ENCODE measurements around the gene FILIP1.

The FILIP1 gene

GRCh38 chr6:75268988-75269354, 224.6 kb downstream of the FILIP1 start:
- TF ChIP-seq EZH2 (IDR thresholded peaks at IDR 0.05; ENCODE audit: borderline replicate concordance, low read depth, low read length, severe bottlenecking) (no peak), CTCF (IDR thresholded peaks at IDR 0.05; ENCODE audit: borderline replicate concordance, extremely low read depth, low read length, poor library complexity, severe bottlenecking) (no peak)
- no peak overlapping the region for H3K9ac ChIP-seq (ENCODE audit: low read depth, low read length)
- H3K27me3 ChIP-seq (ENCODE audit: insufficient read depth, low read length, poor library complexity) = no peaks in the 10 kb centered on the region
- no peak overlapping the region for H3K4me3 ChIP-seq (ENCODE audit: low read depth in 1 of 2, low read length in 2 of 2)
- ATAC-seq (ENCODE audit: insufficient read depth, low read depth) = no peak
- H3K36me3 ChIP-seq (ENCODE audit: insufficient read depth, low read length) = peaks cover 34% of the 10 kb centered on the region
- no peak overlapping the region for H3K27ac ChIP-seq (ENCODE audit: low read length)
- H2AFZ ChIP-seq (ENCODE audit: low read depth, low read length) = no peak overlapping the region
- peaks cover 6% of the 10 kb centered on the region for H3K9me3 ChIP-seq (ENCODE audit: insufficient read depth, low read length, severe bottlenecking)
- peaks cover 86% of the 10 kb centered on the region for H3K79me2 ChIP-seq (ENCODE audit: insufficient read depth, low read length)
- no peak for DNase-seq
- peaks cover 13% of the 10 kb centered on the region for H3K4me1 ChIP-seq (ENCODE audit: insufficient read depth, low read length)
- no peak overlapping the region for H3K4me2 ChIP-seq (ENCODE audit: insufficient read depth, low read length)
- peaks cover 25% of the 10 kb centered on the region; the same call in 1 of the 2 replicates for H4K20me1 ChIP-seq (ENCODE audit: insufficient read depth, low read length)

GRCh38 chr6:75268121-75268987, 225.2 kb downstream of the FILIP1 start:
- H3K27me3 ChIP-seq (ENCODE audit: insufficient read depth, low read length, poor library complexity) = no peaks in the 10 kb centered on the region
- TF ChIP-seq CTCF (IDR thresholded peaks at IDR 0.05; ENCODE audit: borderline replicate concordance, extremely low read depth, low read length, poor library complexity, severe bottlenecking) (no peak), EZH2 (IDR thresholded peaks at IDR 0.05; ENCODE audit: borderline replicate concordance, low read depth, low read length, severe bottlenecking) (no peak)
- no peak overlapping the region for H3K9ac ChIP-seq (ENCODE audit: low read depth, low read length)
- H2AFZ ChIP-seq (ENCODE audit: low read depth, low read length) = no peak overlapping the region
- peaks cover 25% of the 10 kb centered on the region; the same call in 1 of the 2 replicates for H4K20me1 ChIP-seq (ENCODE audit: insufficient read depth, low read length)
- H3K79me2 ChIP-seq (ENCODE audit: insufficient read depth, low read length) = peaks cover 80% of the 10 kb centered on the region
- no peak overlapping the region for H3K4me2 ChIP-seq (ENCODE audit: insufficient read depth, low read length)
- no peak overlapping the region for H3K27ac ChIP-seq (ENCODE audit: low read length)
- peaks cover 40% of the 10 kb centered on the region for H3K36me3 ChIP-seq (ENCODE audit: insufficient read depth, low read length)
- H3K4me1 ChIP-seq (ENCODE audit: insufficient read depth, low read length) = peaks cover 13% of the 10 kb centered on the region
- DNase-seq (no peak), ATAC-seq (ENCODE audit: insufficient read depth, low read depth) (no peak)
- peaks cover 6% of the 10 kb centered on the region for H3K9me3 ChIP-seq (ENCODE audit: insufficient read depth, low read length, severe bottlenecking)
- H3K4me3 ChIP-seq (ENCODE audit: low read depth in 1 of 2, low read length in 2 of 2) = no peak overlapping the region

GRCh38 chr6:75267461-75267860, 226.1 kb downstream of the FILIP1 start:
- no peaks in the 10 kb centered on the region for H3K9me3 ChIP-seq (ENCODE audit: insufficient read depth, low read length, severe bottlenecking)
- H4K20me1 ChIP-seq (ENCODE audit: insufficient read depth, low read length) = peaks cover 25% of the 10 kb centered on the region; the same call in 1 of the 2 replicates
- H3K4me3 ChIP-seq (ENCODE audit: low read depth in 1 of 2, low read length in 2 of 2) = no peak overlapping the region
- H3K4me1 ChIP-seq (ENCODE audit: insufficient read depth, low read length) = peaks cover 6% of the 10 kb centered on the region; the same call in 1 of the 2 replicates
- TF ChIP-seq EZH2 (IDR thresholded peaks at IDR 0.05; ENCODE audit: borderline replicate concordance, low read depth, low read length, severe bottlenecking) (no peak), CTCF (IDR thresholded peaks at IDR 0.05; ENCODE audit: borderline replicate concordance, extremely low read depth, low read length, poor library complexity, severe bottlenecking) (no peak)
- H2AFZ ChIP-seq (ENCODE audit: low read depth, low read length) = no peak overlapping the region
- H3K36me3 ChIP-seq (ENCODE audit: insufficient read depth, low read length) = peaks cover 40% of the 10 kb centered on the region
- no peak overlapping the region for H3K4me2 ChIP-seq (ENCODE audit: insufficient read depth, low read length)
- no peak overlapping the region for H3K9ac ChIP-seq (ENCODE audit: low read depth, low read length)
- no peak overlapping the region for H3K27ac ChIP-seq (ENCODE audit: low read length)
- H3K27me3 ChIP-seq (ENCODE audit: insufficient read depth, low read length, poor library complexity) = no peaks in the 10 kb centered on the region
- no peak for DNase-seq
- ATAC-seq (ENCODE audit: insufficient read depth, low read depth) = no peak
- peaks cover 74% of the 10 kb centered on the region for H3K79me2 ChIP-seq (ENCODE audit: insufficient read depth, low read length)

Measured in DND-41 (cell line).